Stimulated activated CD8-positive, alpha-beta memory T cell treated with anti-CD3 and anti-CD28 coated beads, Interleukin-4, amount 100 ng/mL, for 48 hours (primary cell): Measurements from ENCODE around the gene VPS26B.
A peak's percentile ranks its signal among the peaks of the same experiment; 100 is the strongest.
"Not testable (repeated sequence)": the region's sequence is repeated elsewhere in the genome, so short reads cannot be mapped to it uniquely, and the experiment has no call there.

Source experiments
- DNase-seq: peaks from one replicate; pipeline ENCODE4 v3.0.0-alpha.2; 2020

Gene VPS26B

DNA sequence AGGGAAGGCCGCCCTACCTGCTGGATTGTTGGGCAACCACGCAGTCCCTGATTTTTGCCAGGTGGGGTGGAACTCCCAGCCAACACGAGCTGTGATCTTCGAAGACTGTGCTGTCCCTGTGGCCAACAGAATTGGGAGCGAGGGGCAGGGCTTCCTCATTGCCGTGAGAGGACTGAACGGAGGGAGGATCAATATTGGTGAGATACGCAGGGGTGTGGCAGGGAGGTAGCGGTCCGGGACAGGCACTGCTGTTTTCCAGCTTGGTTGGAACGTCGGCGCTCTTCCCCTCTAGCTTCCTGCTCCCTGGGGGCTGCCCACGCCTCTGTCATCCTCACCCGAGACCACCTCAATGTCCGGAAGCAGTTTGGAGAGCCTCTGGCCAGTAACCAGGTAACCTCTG is 36.5 kb downstream of the VPS26B start:
- no peak for DNase-seq

DNA sequence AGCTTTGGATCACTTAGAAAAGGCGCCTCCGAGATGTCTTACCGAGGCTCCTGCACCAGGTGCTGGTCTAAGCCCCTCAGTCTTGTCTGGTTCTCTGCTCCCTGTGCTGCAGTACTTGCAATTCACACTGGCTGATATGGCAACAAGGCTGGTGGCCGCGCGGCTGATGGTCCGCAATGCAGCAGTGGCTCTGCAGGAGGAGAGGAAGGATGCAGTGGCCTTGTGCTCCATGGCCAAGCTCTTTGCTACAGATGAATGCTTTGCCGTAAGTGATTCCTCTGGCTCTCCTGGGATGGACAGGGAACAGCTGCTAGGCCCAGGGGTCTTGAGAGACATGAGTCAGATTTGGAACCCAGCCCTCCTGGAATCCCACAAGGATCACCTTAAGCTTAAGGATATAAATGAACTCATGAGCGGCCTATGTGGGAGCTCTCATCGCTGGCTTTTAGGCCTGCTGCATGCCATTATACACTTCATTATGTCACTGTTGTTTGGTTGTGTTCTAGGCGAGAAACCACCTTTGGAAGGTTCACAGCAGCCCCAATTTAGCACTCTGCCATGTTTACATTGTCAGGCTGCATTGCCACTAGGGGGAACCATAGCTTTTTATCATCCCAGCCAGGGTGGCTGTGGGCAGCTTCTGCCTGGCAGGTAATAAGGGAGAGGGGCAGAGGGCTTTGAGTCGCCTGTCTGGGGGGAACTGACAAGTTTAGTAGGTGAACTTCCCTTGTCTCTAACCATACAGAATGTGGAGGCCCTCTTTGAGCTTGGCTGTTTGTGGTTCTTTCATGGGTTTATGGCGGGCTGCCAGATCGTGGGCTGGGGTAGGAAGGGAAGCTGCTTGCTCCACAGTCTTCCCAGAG is 37.4 kb downstream of the VPS26B start:
- DNase-seq = peak; percentile 45

DNA sequence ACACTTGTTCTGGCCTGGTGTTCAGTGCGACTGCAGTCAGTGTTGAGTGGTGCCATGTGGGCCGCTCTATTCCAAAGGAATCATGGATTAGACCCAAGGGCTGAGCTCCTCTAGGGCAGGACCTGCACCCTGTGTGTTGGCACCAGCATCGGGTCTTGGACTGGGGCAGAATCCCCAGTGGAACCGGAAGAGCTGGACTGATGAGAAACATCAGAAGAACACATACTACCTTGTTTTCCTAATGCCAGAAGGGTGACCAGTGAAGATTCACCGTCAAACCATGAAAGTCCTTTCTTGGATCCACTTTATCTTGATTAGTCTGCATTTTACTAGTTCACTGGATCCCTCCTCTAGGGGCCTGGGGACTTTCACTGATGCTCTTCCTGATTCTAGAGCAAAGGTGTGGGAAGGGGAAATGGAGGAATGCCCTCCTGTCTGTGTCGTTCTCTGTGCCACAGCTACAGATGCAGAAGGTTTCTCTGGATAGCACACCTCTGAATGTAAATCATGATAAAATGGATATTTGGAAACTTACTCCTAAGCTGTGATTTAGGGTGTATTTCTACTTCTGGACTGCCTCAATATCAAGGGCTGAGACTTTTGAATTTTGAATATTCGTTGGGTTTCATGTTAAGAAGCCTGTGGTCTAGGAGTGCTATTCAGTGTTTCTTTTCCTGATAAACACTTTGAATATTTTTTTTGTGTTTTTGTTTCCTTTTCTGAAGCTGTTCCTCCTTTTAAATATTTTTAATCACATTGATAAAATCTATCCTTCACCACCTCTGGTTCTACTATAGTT is 40.7 kb downstream of the VPS26B start:
- no peak for DNase-seq

DNA sequence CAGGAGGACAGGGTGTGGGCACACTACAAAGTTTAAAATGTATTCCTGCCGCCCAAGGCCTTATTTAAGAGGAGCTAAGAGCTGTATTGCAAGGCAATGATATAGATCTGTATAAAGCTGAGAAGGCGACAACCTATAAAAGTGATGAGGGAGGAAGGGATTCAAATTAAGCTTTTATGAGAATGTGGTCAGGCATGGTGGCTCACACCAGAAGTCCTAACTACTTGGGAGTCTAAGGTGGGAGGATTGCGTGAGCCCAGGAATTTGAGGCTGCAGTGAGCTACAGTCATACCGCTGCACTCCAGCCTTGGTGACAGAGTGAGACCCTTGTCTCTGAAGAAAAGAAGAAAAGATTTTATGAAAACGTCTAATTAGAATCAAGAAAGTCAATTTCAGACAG is 42.0 kb downstream of the VPS26B start:
- DNase-seq = no peak

DNA sequence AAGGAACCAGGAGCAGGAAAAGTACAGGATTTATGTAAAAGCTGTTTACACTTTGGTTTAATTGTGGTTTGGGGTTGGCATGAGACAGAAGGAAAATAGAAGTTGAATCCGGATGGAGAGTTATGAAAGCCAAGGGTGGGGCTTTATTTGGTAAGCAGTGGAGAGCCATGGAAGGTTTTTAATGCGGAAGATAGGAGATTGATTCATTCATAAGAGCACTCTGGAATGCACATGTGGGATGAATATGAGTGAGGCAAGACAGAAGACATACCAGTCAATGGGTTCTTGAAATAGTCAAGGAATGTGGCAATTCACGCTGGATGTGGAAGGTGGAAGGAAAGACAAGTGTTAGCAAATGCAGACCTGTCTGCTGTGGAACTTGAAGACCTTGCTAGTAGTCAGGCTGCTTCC is 42.4 kb downstream of the VPS26B start:
- DNase-seq = no peak

DNA sequence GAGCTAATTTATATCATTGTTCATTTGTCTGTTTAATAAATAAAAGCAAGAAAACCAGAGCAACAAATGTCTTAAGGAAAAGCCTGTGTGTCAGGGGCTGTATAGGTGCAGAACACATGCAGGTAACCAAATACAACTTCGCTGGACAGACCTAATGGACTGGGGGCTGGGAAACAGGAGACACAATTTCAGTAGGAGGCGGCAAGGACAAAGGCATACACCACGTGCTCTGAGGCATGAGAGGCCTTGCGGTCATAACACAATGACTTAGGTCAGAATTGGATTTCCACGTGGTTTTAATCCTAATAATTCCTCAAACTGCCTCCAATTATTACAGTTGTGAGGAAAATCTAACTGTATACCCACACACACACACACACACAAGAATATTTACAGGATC is 43.0 kb downstream of the VPS26B start:
- DNase-seq = no peak

DNA sequence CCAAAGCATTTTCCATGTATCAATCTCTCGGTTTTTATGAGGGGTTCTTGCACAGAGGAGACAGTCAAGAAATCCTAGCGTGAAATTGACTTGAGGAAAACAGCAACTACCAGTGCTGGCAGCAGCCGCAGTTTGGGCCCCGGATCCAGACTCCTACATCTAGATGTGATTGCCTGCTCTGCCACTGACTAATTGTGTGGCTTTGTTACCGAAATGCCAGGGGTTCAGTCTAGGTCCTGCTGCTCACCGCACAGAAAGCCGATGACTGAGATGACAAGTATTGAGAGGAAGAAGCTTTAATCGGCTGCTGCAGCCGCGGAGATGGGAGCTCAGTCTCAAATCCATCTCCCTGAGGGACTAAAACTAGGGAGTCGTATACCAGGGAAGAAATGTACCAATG is 43.5 kb downstream of the VPS26B start:
- no peak for DNase-seq

DNA sequence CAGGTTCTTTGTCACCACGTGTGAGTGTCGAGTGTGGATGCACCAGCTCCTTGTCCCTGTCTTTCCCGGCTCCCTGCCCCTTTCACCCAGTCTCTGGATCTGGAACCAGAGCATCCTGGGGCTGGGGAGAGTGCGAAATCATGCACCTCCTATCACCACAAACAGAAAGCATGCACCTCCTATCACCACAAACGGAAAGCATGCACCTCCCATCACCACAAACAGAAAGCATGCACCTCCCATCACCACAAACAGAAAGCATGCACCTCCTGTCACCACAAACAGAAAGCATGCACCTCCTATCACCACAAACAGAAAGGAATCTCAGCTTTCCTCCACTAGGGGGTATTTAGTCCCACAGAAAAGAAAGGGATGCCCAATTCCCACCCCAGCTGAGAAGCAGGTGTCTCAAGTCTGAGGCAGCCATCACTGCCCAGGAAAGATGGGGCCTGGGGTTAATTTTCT is 45.8 kb downstream of the VPS26B start:
- DNase-seq = no peak

DNA sequence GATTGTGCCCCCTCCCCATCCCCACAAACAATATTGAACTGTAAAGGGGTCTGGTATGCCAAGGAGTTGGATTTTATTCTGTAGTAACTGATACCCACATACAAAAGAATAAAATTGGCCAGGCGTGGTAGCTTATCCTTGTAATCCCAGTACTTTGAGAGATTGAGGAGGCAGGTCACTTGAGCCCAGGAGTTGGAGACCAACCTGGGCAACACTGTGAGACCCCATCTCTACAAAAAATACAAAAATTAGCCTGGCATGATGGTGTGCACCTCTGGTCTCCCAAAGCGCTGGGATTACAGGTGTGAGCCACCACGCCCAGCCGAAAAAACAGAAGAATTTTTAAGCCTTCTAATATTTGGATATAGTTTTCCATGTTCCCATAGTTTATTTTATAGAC is 47.5 kb downstream of the VPS26B start:
- DNase-seq = no peak

DNA sequence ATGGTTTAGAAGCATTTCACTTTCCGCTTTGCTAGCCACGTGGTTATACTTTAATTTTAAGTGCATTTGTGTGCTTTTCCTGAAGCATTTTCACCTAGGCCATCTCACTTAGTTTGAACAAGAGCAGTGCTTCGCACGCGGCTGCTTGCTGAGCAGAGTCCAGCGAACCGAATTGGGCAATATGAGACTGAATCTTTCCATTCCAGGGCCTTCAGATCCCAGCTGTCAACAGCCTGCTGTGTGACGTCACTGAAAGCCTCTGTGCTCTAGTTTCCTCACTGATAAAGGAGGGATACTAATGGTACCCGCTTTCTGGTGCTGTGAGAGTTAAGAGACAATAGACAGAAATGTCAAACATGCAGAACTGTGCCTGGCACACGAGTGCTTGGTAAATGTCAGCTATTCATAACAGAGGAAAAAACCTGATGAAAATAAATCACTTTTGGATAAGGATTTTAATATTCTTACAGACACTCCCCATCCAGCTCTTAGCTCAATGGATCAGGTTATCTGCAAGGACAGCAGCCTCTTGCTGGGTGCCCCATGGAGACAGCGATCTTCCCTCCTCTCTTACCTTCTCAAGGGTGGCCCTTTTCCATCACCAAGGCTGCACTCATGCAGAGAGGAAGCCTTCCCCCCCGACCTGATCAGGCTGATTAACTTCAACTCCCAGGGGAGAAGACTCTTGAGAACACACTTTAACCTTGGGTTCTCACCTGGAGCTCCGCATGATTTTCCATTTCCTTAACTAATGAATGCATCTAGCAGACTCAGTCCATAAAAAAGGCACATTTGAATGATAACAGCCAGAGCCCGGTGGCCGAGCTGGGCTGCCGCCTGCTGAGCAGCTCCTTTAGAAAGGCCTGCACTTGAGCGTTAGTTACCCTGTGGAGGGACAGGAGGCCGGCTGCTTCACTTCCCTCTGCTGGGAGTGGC is 48.2 kb downstream of the VPS26B start:
- DNase-seq = no peak

DNA sequence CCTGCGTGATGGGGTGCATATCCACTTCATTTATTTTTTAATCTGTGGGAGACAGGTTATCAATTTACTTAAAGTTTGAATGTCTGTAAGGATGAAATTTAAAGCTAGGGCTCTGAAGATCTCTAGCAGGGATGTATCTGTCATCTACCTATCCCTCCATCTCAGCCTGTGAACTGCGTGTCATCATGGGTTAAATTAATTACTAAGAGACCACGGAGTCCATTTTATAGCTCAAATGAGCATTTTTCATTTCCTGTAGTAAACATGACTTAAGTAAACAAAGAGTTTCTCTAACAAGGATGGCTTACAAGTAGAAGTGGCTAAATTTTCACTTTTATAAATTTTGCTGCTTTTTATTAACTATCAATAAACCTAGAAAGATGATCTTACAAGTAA is 48.8 kb downstream of the VPS26B start:
- DNase-seq = no peak

DNA sequence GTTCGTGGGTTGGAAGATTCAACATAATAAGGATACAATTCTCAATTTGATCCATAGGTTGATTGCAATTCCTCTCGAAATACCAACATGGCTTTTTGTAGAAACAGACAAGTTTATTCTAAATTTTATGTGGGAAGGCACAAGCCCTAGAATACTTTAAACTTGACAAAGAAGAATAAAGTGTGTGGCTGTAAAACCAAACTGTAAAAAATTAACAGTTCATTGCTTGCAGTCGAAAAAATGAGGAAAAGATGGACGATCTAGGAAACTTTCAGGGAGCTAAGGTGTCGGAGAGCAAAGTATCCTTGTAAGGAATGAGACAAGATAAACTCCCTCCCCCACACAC is 50.7 kb downstream of the VPS26B start:
- DNase-seq = no peak

DNA sequence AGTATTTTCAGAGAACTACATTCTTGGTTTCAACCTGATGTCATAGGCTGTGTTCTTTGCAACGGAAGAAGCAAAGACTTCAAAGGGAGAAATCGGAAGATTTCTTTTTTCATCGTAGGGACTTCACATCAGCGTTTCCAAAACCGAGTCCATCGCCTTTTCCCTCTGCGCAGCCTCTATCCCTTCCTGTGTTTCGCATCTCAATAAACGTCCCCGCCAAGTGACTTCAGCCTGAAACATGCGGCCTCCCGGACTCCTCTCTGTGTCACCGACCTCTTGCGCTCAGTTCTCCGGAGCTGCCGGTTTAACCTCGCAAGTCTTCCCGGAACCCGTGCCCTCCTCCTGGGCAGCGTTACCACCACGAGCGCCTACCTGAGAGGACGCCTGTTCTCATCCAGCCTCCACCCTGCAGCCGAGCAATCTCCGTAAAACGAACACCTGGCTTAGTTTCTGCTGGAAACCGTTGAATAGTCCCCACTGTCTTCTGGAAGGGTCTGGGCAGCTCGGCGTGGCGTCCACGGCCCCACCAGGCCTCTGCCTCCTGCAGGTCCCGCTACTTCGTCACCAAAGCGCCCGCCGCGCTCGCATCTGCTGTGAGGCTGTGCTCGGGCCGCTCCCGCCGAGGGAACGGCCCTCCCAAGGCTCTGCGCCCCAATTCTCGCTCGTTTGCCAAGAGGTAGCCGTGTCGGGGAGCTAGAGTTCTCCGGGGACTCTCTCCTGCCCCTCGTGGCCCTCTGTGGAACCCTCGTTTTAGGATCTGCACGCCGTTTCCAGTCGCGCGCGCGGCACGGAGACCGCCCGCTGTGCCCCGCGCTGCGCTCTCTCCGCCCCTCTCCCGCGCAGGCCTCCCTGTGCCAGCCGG is 51.3 kb downstream of the VPS26B start, which contains the start of gene GLB1L3:
GLB1L3 (plus strand) TSS at position 846 of the 862 bp plus-strand sequence. CDS start 362 bp downstream, outside the sequence.
- DNase-seq = peak; percentile 85

DNA sequence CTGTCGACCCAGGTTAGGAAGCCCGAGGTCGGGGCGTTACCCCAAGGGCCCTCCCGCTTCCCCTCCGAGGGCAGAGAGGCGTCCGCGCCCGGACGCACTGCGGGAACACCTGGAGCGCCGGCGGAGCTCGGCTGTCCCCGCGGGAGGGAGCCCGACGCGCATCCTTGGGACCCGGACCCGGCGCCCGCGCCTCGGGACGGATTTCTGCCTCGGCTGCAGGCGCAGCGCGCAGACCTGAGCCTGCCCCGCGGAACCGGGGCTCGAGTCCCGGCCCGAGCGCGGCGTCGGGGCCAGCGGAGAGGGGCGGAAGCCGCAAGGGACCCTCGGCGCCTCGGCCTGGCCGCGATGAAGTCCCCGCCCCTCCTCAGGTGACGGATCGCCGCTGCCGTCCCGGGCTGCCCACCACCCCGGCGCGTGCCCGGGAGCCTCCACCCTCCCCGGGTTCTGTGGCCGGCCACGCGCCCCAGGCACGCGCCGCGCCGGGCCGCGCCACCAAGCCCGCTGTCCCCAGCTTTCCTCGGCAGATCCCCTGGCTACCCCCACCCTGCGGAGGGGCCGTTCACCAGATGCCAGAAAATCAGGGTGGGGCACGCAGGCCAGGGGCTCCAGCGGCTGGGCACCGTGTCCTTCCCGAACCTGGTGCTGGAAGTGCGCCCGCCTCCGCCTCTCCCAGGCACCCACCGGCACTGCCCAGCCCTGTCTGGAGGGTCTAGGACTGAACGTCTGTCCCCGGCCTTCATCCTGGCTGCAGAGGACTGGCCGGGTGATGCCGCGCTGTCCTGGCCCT is 52.1 kb downstream of the VPS26B start:
- no peak for DNase-seq

DNA sequence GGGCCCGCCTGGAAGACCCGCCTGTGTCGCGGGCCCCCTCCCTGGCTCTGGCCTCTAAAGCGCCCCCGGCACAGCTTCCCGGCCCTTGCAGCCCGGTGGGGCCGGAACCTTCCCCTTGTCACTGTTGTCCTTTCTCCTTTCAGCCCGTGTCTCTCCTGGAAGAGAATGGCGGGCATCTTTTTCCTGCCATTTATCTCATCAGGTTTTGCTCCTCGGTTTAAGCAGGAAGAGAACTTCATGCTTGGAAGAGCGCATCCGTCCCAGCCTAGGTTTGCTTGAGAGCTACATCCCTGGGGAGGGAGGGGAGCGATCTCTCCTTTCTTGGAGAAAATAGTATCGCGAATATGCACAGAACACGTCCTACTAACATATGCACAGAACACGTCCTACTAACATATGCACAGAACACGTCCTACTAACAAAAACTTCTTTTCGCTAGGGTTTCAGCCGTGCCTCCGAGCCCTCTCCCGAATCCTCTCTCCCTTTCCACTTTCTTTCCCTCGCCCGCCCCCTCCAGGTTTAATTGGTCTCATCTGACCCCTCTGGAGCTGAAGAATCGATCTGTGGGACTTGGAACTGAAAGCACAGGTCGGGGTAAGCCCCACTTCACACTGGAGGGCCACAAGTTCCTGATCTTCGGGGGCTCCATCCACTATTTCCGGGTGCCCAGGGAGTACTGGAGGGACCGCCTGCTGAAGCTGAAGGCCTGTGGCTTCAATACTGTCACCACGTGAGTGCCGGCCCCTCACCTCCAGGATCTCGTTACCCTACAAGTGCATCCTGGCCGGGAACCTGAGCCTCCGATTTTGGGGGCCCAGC is 52.9 kb downstream of the VPS26B start:
- DNase-seq = no peak

DNA sequence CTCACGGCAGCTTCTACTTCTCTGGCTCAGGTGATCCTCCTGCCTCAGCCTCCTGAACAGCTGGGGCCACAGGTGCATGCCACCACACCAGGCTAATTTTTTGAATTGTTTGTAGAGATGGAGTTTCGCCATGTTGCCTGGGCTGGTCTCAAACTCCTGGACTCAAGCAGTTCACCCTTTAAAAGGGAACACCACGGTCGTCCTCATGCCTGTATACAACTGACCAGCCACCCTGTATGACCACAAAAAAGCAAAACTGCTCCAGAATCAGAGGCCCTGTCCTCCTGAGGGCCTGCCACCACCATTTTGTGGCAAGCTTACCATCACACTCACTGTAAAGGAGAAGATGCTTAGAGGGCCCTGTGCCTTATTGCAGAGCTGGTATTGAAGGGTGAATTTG is 53.9 kb downstream of the VPS26B start:
- DNase-seq = no peak

DNA sequence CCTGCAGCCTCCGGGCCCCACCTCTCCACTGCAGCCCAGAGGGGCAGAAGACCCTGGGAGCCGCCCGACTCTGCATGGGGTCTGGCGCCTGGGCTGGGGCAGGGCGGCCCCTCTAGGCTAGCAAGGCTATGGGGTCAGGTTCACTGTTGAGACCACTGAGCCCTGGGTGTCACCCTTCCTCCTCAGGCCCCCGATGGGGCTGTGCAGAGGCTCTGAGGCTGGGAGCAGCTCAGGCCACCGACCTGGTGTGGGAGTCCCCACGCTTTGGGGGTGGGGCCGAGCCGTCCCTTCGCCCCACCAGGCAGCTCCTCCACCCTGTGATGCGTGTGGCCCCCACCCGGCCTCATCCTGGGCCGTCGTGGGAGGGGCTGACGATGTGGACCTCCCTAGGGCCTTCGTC is 57.2 kb downstream of the VPS26B start:
- not testable (repeated sequence) for DNase-seq

DNA sequence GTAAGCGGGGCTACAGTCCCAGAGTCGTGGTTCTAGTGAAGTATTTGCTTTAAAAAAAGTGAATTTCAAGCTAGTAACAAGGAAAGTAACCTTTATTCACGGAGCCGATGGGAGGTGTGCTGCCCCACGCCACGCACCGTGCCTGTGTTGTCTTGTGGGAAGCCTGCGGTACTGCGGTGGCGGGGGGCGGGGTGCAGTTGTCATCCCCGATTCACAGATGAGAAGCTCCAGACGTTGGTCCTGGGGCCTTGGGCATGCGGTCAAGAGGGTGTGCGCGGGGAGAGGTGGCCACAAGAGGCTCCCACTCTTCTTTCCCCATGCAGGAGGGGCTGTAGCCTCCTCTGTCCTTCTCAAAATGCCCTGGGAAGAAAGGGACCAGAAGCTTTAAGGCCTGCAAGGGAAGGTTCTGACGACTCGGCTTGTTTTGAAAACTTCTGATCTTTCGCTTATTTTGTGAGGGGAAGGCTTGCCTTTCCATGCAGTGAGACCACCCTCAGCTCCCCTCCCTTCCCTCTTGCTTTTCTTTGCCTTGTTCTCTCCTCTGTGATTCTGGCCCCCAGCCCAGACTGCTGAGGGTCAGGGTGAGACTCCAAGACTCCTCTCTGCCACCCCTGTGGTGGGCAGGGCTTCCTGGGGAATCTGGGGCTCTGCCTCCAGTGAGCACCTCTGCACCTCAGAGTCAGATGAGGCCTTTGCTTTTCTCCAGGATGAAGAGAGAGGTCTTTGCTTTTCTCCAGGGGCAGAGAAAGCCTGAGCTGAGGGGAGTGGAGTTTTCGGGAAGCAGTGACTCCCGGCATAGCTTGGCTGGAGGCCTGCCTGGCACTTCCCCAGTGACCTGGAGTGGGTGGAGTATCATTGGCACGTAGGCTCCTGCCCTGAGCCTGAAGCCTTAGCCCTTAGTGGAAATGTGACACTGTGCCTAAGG is 57.9 kb downstream of the VPS26B start:
- no peak for DNase-seq
